ENCODE data around the gene CHGA. TPM values are rescaled to one million over a fixed set of nuclear protein-coding genes. Genes with fewer than 3 reads are reported as not detected.

CHGA gene
- total and polyA plus RNA-seq, 4 donors: 0.05 TPM; not detected in 3

DNA sequence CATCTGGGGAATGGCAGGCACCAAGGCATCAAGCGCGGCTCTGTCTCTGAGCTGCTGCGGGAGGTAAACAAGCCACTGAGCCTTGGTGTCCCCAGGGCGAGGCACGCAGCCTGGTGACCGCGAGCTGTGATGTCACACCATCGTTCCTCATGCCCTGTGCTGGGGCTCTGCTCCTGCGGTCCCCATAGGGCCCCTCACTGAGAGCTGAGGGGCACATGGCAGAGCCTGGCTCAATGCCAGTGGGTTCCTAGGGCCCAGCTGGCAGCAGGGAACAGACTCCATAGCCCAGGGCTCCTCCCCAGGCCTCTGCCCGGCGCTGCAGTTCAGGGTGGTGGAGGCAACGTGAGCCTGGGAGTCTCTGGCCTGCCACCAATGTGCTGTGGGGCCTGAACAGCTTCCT lies 22.6 kb downstream of the CHGA start (continued):
- no peak for TF ChIP-seq GABPA (IDR thresholded peaks at IDR 0.05 in 1 of 2, conservative IDR thresholded peaks at IDR 0.05 in 1 of 2)
- TF ChIP-seq EGR1 (IDR thresholded peaks at IDR 0.05; ENCODE audit: low read depth in 2 of 2): no peak

- peak overlapping the region in 1 of 2 donors; percentile 41 for H3K9ac ChIP-seq (ENCODE audit: low read depth in 1 of 2, low read length in 2 of 2)
- no peak for DNase-seq (ENCODE audit: low spot score)
- TF ChIP-seq, protein P1, sequence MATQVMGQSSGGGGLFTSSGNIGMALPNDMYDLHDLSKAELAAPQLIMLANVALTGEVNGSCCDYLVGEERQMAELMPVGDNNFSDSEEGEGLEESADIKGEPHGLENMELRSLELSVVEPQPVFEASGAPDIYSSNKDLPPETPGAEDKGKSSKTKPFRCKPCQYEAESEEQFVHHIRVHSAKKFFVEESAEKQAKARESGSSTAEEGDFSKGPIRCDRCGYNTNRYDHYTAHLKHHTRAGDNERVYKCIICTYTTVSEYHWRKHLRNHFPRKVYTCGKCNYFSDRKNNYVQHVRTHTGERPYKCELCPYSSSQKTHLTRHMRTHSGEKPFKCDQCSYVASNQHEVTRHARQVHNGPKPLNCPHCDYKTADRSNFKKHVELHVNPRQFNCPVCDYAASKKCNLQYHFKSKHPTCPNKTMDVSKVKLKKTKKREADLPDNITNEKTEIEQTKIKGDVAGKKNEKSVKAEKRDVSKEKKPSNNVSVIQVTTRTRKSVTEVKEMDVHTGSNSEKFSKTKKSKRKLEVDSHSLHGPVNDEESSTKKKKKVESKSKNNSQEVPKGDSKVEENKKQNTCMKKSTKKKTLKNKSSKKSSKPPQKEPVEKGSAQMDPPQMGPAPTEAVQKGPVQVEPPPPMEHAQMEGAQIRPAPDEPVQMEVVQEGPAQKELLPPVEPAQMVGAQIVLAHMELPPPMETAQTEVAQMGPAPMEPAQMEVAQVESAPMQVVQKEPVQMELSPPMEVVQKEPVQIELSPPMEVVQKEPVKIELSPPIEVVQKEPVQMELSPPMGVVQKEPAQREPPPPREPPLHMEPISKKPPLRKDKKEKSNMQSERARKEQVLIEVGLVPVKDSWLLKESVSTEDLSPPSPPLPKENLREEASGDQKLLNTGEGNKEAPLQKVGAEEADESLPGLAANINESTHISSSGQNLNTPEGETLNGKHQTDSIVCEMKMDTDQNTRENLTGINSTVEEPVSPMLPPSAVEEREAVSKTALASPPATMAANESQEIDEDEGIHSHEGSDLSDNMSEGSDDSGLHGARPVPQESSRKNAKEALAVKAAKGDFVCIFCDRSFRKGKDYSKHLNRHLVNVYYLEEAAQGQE (IDR thresholded peaks at IDR 0.05): no peak
- no peak for TF ChIP-seq YY1 (IDR thresholded peaks at IDR 0.05)
- TF ChIP-seq FOXA2 (IDR thresholded peaks at IDR 0.05): peak; percentile 54
- no peak for TF ChIP-seq FOXA1 (IDR thresholded peaks at IDR 0.05)
- TF ChIP-seq, protein P2, sequence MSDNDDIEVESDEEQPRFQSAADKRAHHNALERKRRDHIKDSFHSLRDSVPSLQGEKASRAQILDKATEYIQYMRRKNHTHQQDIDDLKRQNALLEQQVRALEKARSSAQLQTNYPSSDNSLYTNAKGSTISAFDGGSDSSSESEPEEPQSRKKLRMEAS (IDR thresholded peaks at IDR 0.05): no peak
- TF ChIP-seq GABPA (IDR thresholded peaks at IDR 0.05 in 1 of 2, conservative IDR thresholded peaks at IDR 0.05 in 1 of 2): no peak
- peak in 1 of 2 donors; percentile 37 for TF ChIP-seq HNF4A (conservative IDR thresholded peaks at IDR 0.05)
- no peak for TF ChIP-seq CTCF (IDR thresholded peaks at IDR 0.05; ENCODE audit: low read depth, low read length, missing input control)
- TF ChIP-seq TAF1 (conservative IDR thresholded peaks at IDR 0.05): no peak
- TF ChIP-seq, protein P3, sequence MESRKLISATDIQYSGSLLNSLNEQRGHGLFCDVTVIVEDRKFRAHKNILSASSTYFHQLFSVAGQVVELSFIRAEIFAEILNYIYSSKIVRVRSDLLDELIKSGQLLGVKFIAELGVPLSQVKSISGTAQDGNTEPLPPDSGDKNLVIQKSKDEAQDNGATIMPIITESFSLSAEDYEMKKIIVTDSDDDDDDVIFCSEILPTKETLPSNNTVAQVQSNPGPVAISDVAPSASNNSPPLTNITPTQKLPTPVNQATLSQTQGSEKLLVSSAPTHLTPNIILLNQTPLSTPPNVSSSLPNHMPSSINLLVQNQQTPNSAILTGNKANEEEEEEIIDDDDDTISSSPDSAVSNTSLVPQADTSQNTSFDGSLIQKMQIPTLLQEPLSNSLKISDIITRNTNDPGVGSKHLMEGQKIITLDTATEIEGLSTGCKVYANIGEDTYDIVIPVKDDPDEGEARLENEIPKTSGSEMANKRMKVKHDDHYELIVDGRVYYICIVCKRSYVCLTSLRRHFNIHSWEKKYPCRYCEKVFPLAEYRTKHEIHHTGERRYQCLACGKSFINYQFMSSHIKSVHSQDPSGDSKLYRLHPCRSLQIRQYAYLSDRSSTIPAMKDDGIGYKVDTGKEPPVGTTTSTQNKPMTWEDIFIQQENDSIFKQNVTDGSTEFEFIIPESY (IDR thresholded peaks at IDR 0.05): no peak
- TF ChIP-seq RAD21 (IDR thresholded peaks at IDR 0.05): peak in 1 of 2 donors; percentile 44
- TF ChIP-seq HNF4G (IDR thresholded peaks at IDR 0.05): no peak
- TF ChIP-seq, protein P4, sequence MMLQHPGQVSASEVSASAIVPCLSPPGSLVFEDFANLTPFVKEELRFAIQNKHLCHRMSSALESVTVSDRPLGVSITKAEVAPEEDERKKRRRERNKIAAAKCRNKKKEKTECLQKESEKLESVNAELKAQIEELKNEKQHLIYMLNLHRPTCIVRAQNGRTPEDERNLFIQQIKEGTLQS (IDR thresholded peaks at IDR 0.05): no peak
- peak; percentile 96 to 98 for TF ChIP-seq RXRA (IDR thresholded peaks at IDR 0.05)
- no peak for TF ChIP-seq JUND (IDR thresholded peaks at IDR 0.05)
- TF ChIP-seq EGR1 (IDR thresholded peaks at IDR 0.05; ENCODE audit: low read depth in 2 of 2): no peak
- no peak for TF ChIP-seq NR2F2 (IDR thresholded peaks at IDR 0.05)
- TF ChIP-seq SP1 (IDR thresholded peaks at IDR 0.05): peak; percentile 48
- H3K27ac ChIP-seq (ENCODE audit: low read depth in 1 of 2, low read length in 2 of 2): peak overlapping the region in 1 of 2 donors; percentile 42
- H3K27me3 ChIP-seq (ENCODE audit: control insufficient read depth in 4 of 4, insufficient read depth in 4 of 4, low read length in 3 of 4): no peaks in the 10 kb centered on the region
- peaks cover 0 to 40% (median 11%) of the 10 kb centered on the region in 4 donors for H3K36me3 ChIP-seq (ENCODE audit: control insufficient read depth in 4 of 4, insufficient read depth in 3 of 4, low read depth in 1 of 4, low read length in 3 of 4)
- no peaks in the 10 kb centered on the region for H3K9me3 ChIP-seq (ENCODE audit: control insufficient read depth in 4 of 4, low read length in 3 of 4)
- H3K4me1 ChIP-seq (ENCODE audit: control insufficient read depth in 4 of 4, insufficient read depth in 4 of 4, low read length in 3 of 4): peaks cover 1 to 13% (median 7%) of the 10 kb centered on the region in 4 donors
- WGBS: 50% methylated on average over 38 of the region's 38 CpGs
- no peak overlapping the region for H3K4me3 ChIP-seq (ENCODE audit: low read depth in 1 of 3, low read length in 3 of 3)
These were observed 23.3 kb downstream of the CHGA start for GRCh38 chr14:92945959-92946846.

Measured in liver (tissue), 9 donors.